Activated T-helper 2 cell treated with anti-CD3 and anti-CD28 coated beads, Interferon-gamma antibody, Interleukin-2, Interleukin-4, amounts not matched to agents 10 μg/mL and 5 μg/mL and 100 μg/mL, durations not matched to agents 14 hours and 24 hours and 36 hours (primary cell): ENCODE results near the gene CD34. TPM values are rescaled to one million over a fixed set of nuclear protein-coding genes. Genes with fewer than 3 reads are reported as not detected.

ENCODE experiments used
- DNase-seq: peaks from one replicate; pipeline ENCODE4 v3.0.0; 2021; ENCODE audit warnings: low spot score
- H3K27ac Mint-ChIP-seq: one replicate; pipeline ENCODE4 v1.8.0; 2021; ENCODE audit warnings: mixed read lengths
- H3K27me3 Mint-ChIP-seq: one replicate; pipeline ENCODE4 v1.8.0; 2021; ENCODE audit warnings: low read depth, mixed read lengths
- H3K36me3 Mint-ChIP-seq: one replicate; pipeline ENCODE4 v1.8.0; 2021; ENCODE audit warnings: low read depth, mixed read lengths
- H3K4me1 Mint-ChIP-seq: one replicate; pipeline ENCODE4 v1.8.0; 2021; ENCODE audit warnings: low read depth, mixed read lengths
- H3K4me3 Mint-ChIP-seq: one replicate; pipeline ENCODE4 v1.8.0; 2021; ENCODE audit warnings: low read depth, mild to moderate bottlenecking, moderate library complexity, mixed read lengths
- H3K9me3 Mint-ChIP-seq: one replicate; pipeline ENCODE4 v1.8.0; 2021; ENCODE audit warnings: mixed read lengths
- intact Hi-C: fragments of 100-400 bp; cut with micrococcal nuclease; formaldehyde crosslinking; loops from one replicate; pipeline ENCODE4 v1.15.1; 2023
- total RNA-seq: library from RNA; stranded (reverse); gene quantifications from 2 replicates; pipeline ENCODE4 v1.2.3, GENCODE V29; 2022

Gene CD34
- total RNA-seq, 1 donor from 2014 or later = not detected

- intact Hi-C loops = no loop called here
Observed at GRCh38 chr1:207866471-207867135, 44.3 kb downstream of the CD34 start.

GRCh38 chr1:207863893-207864535, 46.9 kb downstream of the CD34 start:
- Mint-ChIP-seq H3K27me3 (no peaks in the 10 kb centered on the region), H3K4me3 (peak overlapping the region; percentile 37), H3K4me1 (peaks cover 59% of the 10 kb centered on the region), H3K36me3 (peaks cover 53% of the 10 kb centered on the region), H3K9me3 (no peaks in the 10 kb centered on the region), H3K27ac (peak overlapping the region; percentile 68)
- DNase-seq = peak; percentile 45
- intact Hi-C loops = loop anchor here (1.0 kb wide), 1 partner anchor 16 kb away; no protein-coding TSS in a partner anchor

More at GRCh38 chr1:207866471-207867135, 44.3 kb downstream of the CD34 start:
- Mint-ChIP-seq H3K27me3 (no peaks in the 10 kb centered on the region), H3K4me3 (peak overlapping the region; percentile 89), H3K4me1 (peaks cover 79% of the 10 kb centered on the region), H3K27ac (peak overlapping the region; percentile 81), H3K9me3 (no peaks in the 10 kb centered on the region), H3K36me3 (peaks cover 52% of the 10 kb centered on the region)
- no peak for DNase-seq

- Mint-ChIP-seq H3K4me3 (peak overlapping the region; percentile 61), H3K4me1 (peaks cover 58% of the 10 kb centered on the region)
Observed at GRCh38 chr1:207862241-207862787, 48.6 kb downstream of the CD34 start.

GRCh38 chr1:207861442-207862177, 49.3 kb downstream of the CD34 start:
- intact Hi-C loops = no loop called here
- Mint-ChIP-seq H3K36me3 (peaks cover 49% of the 10 kb centered on the region), H3K9me3 (no peaks in the 10 kb centered on the region)

More at GRCh38 chr1:207862241-207862787, 48.6 kb downstream of the CD34 start:
- Mint-ChIP-seq H3K27ac (peak overlapping the region; percentile 90), H3K27me3 (no peaks in the 10 kb centered on the region), H3K36me3 (peaks cover 51% of the 10 kb centered on the region), H3K9me3 (no peaks in the 10 kb centered on the region)
- intact Hi-C loops = no loop called here
- DNase-seq = no peak

GRCh38 chr1:207860531-207860930, 50.4 kb downstream of the CD34 start:
- intact Hi-C loops = no loop called here
- H3K4me1 Mint-ChIP-seq = peaks cover 54% of the 10 kb centered on the region
- no peaks in the 10 kb centered on the region for H3K27me3 Mint-ChIP-seq
- no peaks in the 10 kb centered on the region for H3K9me3 Mint-ChIP-seq
- no peak for DNase-seq
- peaks cover 49% of the 10 kb centered on the region for H3K36me3 Mint-ChIP-seq
- no peak overlapping the region for H3K27ac Mint-ChIP-seq
- H3K4me3 Mint-ChIP-seq = no peak overlapping the region

More at GRCh38 chr1:207861442-207862177, 49.3 kb downstream of the CD34 start:
- Mint-ChIP-seq H3K27me3 (no peaks in the 10 kb centered on the region), H3K4me3 (peak overlapping the region; percentile 61), H3K27ac (peak overlapping the region; percentile 90), H3K4me1 (peaks cover 55% of the 10 kb centered on the region)
- DNase-seq = peak; percentile 36

GRCh38 chr1:207858806-207859205, 52.1 kb downstream of the CD34 start:
- Mint-ChIP-seq H3K27me3 (no peaks in the 10 kb centered on the region), H3K4me1 (peaks cover 43% of the 10 kb centered on the region), H3K27ac (no peak overlapping the region), H3K36me3 (peaks cover 47% of the 10 kb centered on the region), H3K9me3 (no peaks in the 10 kb centered on the region), H3K4me3 (no peak overlapping the region)
- intact Hi-C loops = no loop called here
- no peak for DNase-seq

- intact Hi-C loops = no loop called here
- Mint-ChIP-seq H3K27me3 (no peaks in the 10 kb centered on the region), H3K4me1 (peaks cover 44% of the 10 kb centered on the region), H3K4me3 (no peak overlapping the region), H3K27ac (no peak overlapping the region), H3K9me3 (no peaks in the 10 kb centered on the region), H3K36me3 (peaks cover 45% of the 10 kb centered on the region)
- no peak for DNase-seq
Observed at GRCh38 chr1:207858281-207858680, 52.6 kb downstream of the CD34 start.

- no peak overlapping the region for H3K4me3 Mint-ChIP-seq
- H3K9me3 Mint-ChIP-seq = no peaks in the 10 kb centered on the region
- H3K27ac Mint-ChIP-seq = no peak overlapping the region
- intact Hi-C loops = no loop called here
- H3K36me3 Mint-ChIP-seq = peaks cover 43% of the 10 kb centered on the region
- H3K4me1 Mint-ChIP-seq = peaks cover 44% of the 10 kb centered on the region
- DNase-seq = no peak
- no peaks in the 10 kb centered on the region for H3K27me3 Mint-ChIP-seq
Observed at GRCh38 chr1:207857447-207857846, 53.5 kb downstream of the CD34 start.

- no peak for DNase-seq
- Mint-ChIP-seq H3K9me3 (no peaks in the 10 kb centered on the region), H3K36me3 (peaks cover 41% of the 10 kb centered on the region), H3K27ac (no peak overlapping the region), H3K27me3 (no peaks in the 10 kb centered on the region), H3K4me3 (no peak overlapping the region), H3K4me1 (peaks cover 41% of the 10 kb centered on the region)
- intact Hi-C loops = no loop called here
Observed at GRCh38 chr1:207856276-207857023, 54.5 kb downstream of the CD34 start.

- no peaks in the 10 kb centered on the region for H3K27me3 Mint-ChIP-seq
- H3K36me3 Mint-ChIP-seq = peaks cover 61% of the 10 kb centered on the region
- intact Hi-C loops = no loop called here
- no peaks in the 10 kb centered on the region for H3K9me3 Mint-ChIP-seq
- no peak for DNase-seq
- peaks cover 53% of the 10 kb centered on the region for H3K4me1 Mint-ChIP-seq
- H3K4me3 Mint-ChIP-seq = no peak overlapping the region
- H3K27ac Mint-ChIP-seq = no peak overlapping the region
Observed at GRCh38 chr1:207854001-207854400, 56.9 kb downstream of the CD34 start.

- intact Hi-C loops = no loop called here
- H3K9me3 Mint-ChIP-seq = no peaks in the 10 kb centered on the region
- no peak overlapping the region for H3K4me3 Mint-ChIP-seq
- DNase-seq = no peak
- no peaks in the 10 kb centered on the region for H3K27me3 Mint-ChIP-seq
- H3K36me3 Mint-ChIP-seq = peaks cover 63% of the 10 kb centered on the region
- no peak overlapping the region for H3K27ac Mint-ChIP-seq
- H3K4me1 Mint-ChIP-seq = peaks cover 58% of the 10 kb centered on the region
Observed at GRCh38 chr1:207853372-207853757, 57.6 kb downstream of the CD34 start.
